ENCODE results near the gene GPX3. TPM values are rescaled to one million over a fixed set of nuclear protein-coding genes. Genes with fewer than 3 reads are reported as not detected.

The GPX3 gene
- total and polyA plus RNA-seq, 2 experiments from 2014 or later: 40.9 to 69.9 TPM

GRCh38 chr5:150989695-150990094, 30.7 kb upstream of the GPX3 start:
- DNase-seq (ENCODE audit: low spot score): no peak
- H3K79me2 ChIP-seq: no peaks in the 10 kb centered on the region
- H2AFZ ChIP-seq: no peak overlapping the region
- no peaks in the 10 kb centered on the region for H3K4me1 ChIP-seq (ENCODE audit: insufficient read depth)
- H3K9me2 ChIP-seq (replicated peaks; ENCODE audit: insufficient read depth): no peaks in the 10 kb centered on the region
- H3K27ac ChIP-seq: no peak overlapping the region
- H4K20me1 ChIP-seq (ENCODE audit: insufficient read depth, poor library complexity, severe bottlenecking): no peaks in the 10 kb centered on the region
- WGBS (ENCODE audit: low lambda C conversion rate, missing lambda C conversion rate): 65% methylated on average over 3 of the region's 3 CpGs
- H3K27me3 ChIP-seq: no peaks in the 10 kb centered on the region
- TF ChIP-seq EZH2phosphoT487 (IDR thresholded peaks at IDR 0.05; ENCODE audit: low read depth, severe bottlenecking, unreplicated experiment) (no peak), CTCF (IDR thresholded peaks at IDR 0.05; ENCODE audit: poor library complexity) (no peak), EZH2 (IDR thresholded peaks at IDR 0.05; ENCODE audit: borderline replicate concordance) (no peak)
- H3K4me2 ChIP-seq: no peak overlapping the region
- H3K4me3 ChIP-seq: no peak overlapping the region
- no peaks in the 10 kb centered on the region for H3K9me3 ChIP-seq (ENCODE audit: low read depth)
- H3K36me3 ChIP-seq (replicated peaks; ENCODE audit: insufficient read depth, low read depth): no peaks in the 10 kb centered on the region

- H3K9me3 ChIP-seq (ENCODE audit: low read depth): no peaks in the 10 kb centered on the region
- 95% methylated on average over 6 of the region's 6 CpGs for WGBS (ENCODE audit: low lambda C conversion rate, missing lambda C conversion rate)
- no peak overlapping the region for H3K4me2 ChIP-seq
- no peak for TF ChIP-seq CTCF (IDR thresholded peaks at IDR 0.05; ENCODE audit: poor library complexity)
- TF ChIP-seq EZH2 (IDR thresholded peaks at IDR 0.05; ENCODE audit: borderline replicate concordance): no peak
- no peak for TF ChIP-seq EZH2phosphoT487 (IDR thresholded peaks at IDR 0.05; ENCODE audit: low read depth, severe bottlenecking, unreplicated experiment)
- H2AFZ ChIP-seq: no peak overlapping the region
- no peaks in the 10 kb centered on the region for H3K9me2 ChIP-seq (replicated peaks; ENCODE audit: insufficient read depth)
- no peak for DNase-seq (ENCODE audit: low spot score)
- H3K79me2 ChIP-seq: no peaks in the 10 kb centered on the region
- no peaks in the 10 kb centered on the region for H3K4me1 ChIP-seq (ENCODE audit: insufficient read depth)
- H3K4me3 ChIP-seq: no peak overlapping the region
- H3K27ac ChIP-seq: no peak overlapping the region
- no peaks in the 10 kb centered on the region for H3K36me3 ChIP-seq (replicated peaks; ENCODE audit: insufficient read depth, low read depth)
- H4K20me1 ChIP-seq (ENCODE audit: insufficient read depth, poor library complexity, severe bottlenecking): no peaks in the 10 kb centered on the region
- H3K27me3 ChIP-seq: no peaks in the 10 kb centered on the region
These were observed 27.7 kb upstream of the GPX3 start for GRCh38 chr5:150992705-150993104.

GRCh38 chr5:150993422-150993821, 27.0 kb upstream of the GPX3 start:
- Histone ChIP-seq H3K27ac (no peak overlapping the region), H3K9me3 (ENCODE audit: low read depth) (no peaks in the 10 kb centered on the region), H3K27me3 (no peaks in the 10 kb centered on the region), H3K36me3 (replicated peaks; ENCODE audit: insufficient read depth, low read depth) (no peaks in the 10 kb centered on the region), H4K20me1 (ENCODE audit: insufficient read depth, poor library complexity, severe bottlenecking) (no peaks in the 10 kb centered on the region), H3K4me3 (no peak overlapping the region), H3K79me2 (no peaks in the 10 kb centered on the region), H3K9me2 (replicated peaks; ENCODE audit: insufficient read depth) (no peaks in the 10 kb centered on the region), H2AFZ (no peak overlapping the region), H3K4me2 (no peak overlapping the region), H3K4me1 (ENCODE audit: insufficient read depth) (no peaks in the 10 kb centered on the region)
- WGBS (ENCODE audit: low lambda C conversion rate, missing lambda C conversion rate): 95% methylated on average over 2 of the region's 2 CpGs
- TF ChIP-seq EZH2phosphoT487 (IDR thresholded peaks at IDR 0.05; ENCODE audit: low read depth, severe bottlenecking, unreplicated experiment): no peak
- TF ChIP-seq CTCF (IDR thresholded peaks at IDR 0.05; ENCODE audit: poor library complexity): no peak
- TF ChIP-seq EZH2 (IDR thresholded peaks at IDR 0.05; ENCODE audit: borderline replicate concordance): no peak
- no peak for DNase-seq (ENCODE audit: low spot score)

All from hepatocyte (in vitro differentiated cells).